Endothelial cell (in vitro differentiated cells): ENCODE data around the gene CLPTM1. TPM values are rescaled to one million over a fixed set of nuclear protein-coding genes. Genes with fewer than 3 reads are reported as not detected.

Source experiments
- DNase-seq: peaks from one replicate; pipeline ENCODE4 v3.0.0; 2021; ENCODE audit warnings: low spot score
- H3K27ac Mint-ChIP-seq: one replicate; pipeline ENCODE4 v1.8.0; 2021; ENCODE audit warnings: mixed read lengths, inconsistent platforms; ENCODE audit not compliant: unreplicated experiment
- H3K27me3 Mint-ChIP-seq: one replicate; pipeline ENCODE4 v1.8.0; 2021; ENCODE audit warnings: mild to moderate bottlenecking, moderate library complexity, mixed read lengths, inconsistent platforms; ENCODE audit not compliant: unreplicated experiment
- H3K36me3 Mint-ChIP-seq: one replicate; pipeline ENCODE4 v1.8.0; 2021; ENCODE audit warnings: mild to moderate bottlenecking, low read depth, mixed read lengths, inconsistent platforms; ENCODE audit not compliant: unreplicated experiment
- H3K4me1 Mint-ChIP-seq: one replicate; pipeline ENCODE4 v1.8.0; 2021; ENCODE audit warnings: mild to moderate bottlenecking, mixed read lengths, inconsistent platforms; ENCODE audit not compliant: unreplicated experiment
- H3K4me3 Mint-ChIP-seq: one replicate; pipeline ENCODE4 v1.8.0; 2021; ENCODE audit warnings: mild to moderate bottlenecking, mixed read lengths, inconsistent platforms; ENCODE audit not compliant: unreplicated experiment
- H3K9me3 Mint-ChIP-seq: one replicate; pipeline ENCODE4 v1.8.0; 2021; ENCODE audit warnings: mixed read lengths, inconsistent platforms; ENCODE audit not compliant: unreplicated experiment
- total RNA-seq: library from RNA; stranded (reverse); fragmentation: NEBNext Ultra II Directional; extraction: Animal tissue kit (Norgen Biotek cat#: 25700); gene quantifications from one replicate; pipeline ENCODE4 v1.2.1, GENCODE V29; 2021; ENCODE audit not compliant: unreplicated experiment
- TF ChIP-seq, protein P1 (sequence below): fragments of 200-600 bp; sonication (generic); IDR thresholded peaks from one replicate; pipeline ENCODE4 v1.5.0; 2021; ENCODE audit warnings: antibody characterized with exemption; ENCODE audit not compliant: unreplicated experiment

CLPTM1 gene
- total RNA-seq, 1 donor from 2014 or later: 144 TPM

DNA sequence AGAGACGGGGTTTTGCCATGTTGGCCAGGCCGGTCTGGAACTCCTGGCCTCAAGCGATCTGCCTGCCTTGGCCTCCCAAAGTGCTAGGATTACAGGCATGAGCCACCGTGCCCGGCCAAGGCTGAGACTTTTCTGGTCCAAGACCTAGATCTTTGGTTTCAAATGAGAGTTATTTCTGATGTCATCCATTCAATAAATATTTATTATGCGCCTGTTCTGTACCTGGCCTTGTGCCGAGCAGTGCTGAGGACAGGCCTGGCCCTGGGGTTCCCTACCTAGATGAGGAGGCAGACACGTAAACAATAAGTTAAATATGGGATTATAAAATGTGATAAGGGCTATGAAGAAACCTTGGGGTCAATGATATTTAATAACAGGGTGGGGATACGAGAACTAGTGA, 50.6 kb downstream of the CLPTM1 start:
- peaks cover 2% of the 10 kb centered on the region for H3K27me3 Mint-ChIP-seq
- no peak overlapping the region for H3K4me3 Mint-ChIP-seq
- peak overlapping the region; percentile 50 for H3K27ac Mint-ChIP-seq
- H3K4me1 Mint-ChIP-seq: no peaks in the 10 kb centered on the region
- H3K9me3 Mint-ChIP-seq: no peaks in the 10 kb centered on the region
- TF ChIP-seq, protein P1, sequence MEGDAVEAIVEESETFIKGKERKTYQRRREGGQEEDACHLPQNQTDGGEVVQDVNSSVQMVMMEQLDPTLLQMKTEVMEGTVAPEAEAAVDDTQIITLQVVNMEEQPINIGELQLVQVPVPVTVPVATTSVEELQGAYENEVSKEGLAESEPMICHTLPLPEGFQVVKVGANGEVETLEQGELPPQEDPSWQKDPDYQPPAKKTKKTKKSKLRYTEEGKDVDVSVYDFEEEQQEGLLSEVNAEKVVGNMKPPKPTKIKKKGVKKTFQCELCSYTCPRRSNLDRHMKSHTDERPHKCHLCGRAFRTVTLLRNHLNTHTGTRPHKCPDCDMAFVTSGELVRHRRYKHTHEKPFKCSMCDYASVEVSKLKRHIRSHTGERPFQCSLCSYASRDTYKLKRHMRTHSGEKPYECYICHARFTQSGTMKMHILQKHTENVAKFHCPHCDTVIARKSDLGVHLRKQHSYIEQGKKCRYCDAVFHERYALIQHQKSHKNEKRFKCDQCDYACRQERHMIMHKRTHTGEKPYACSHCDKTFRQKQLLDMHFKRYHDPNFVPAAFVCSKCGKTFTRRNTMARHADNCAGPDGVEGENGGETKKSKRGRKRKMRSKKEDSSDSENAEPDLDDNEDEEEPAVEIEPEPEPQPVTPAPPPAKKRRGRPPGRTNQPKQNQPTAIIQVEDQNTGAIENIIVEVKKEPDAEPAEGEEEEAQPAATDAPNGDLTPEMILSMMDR: no peak
- no peaks in the 10 kb centered on the region for H3K36me3 Mint-ChIP-seq
- DNase-seq: no peak

DNA sequence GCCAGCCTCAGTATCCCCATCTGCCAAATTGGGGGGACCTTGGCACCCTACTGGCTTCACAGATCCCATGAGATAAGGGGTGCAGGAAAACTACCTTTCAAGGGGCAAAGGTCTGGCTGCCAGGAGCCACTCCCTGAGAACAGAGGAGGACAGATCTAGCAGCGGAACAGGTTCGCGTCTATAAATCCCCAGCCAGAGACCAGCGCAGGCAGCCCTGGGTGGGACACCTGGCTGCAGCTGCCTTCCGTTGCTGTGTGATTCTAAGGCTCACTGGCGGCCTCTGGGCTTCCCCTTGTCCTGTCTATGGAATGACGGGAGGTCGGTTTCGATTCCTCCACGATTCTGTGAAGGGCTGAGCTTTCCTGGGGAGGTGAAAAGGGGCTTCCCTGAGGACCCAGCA, 53.4 kb downstream of the CLPTM1 start:
- Mint-ChIP-seq H3K27me3 (peaks cover 3% of the 10 kb centered on the region), H3K4me3 (no peak overlapping the region), H3K27ac (no peak overlapping the region), H3K36me3 (no peaks in the 10 kb centered on the region), H3K4me1 (no peaks in the 10 kb centered on the region), H3K9me3 (no peaks in the 10 kb centered on the region)
- TF ChIP-seq, protein P1: no peak
- no peak for DNase-seq

DNA sequence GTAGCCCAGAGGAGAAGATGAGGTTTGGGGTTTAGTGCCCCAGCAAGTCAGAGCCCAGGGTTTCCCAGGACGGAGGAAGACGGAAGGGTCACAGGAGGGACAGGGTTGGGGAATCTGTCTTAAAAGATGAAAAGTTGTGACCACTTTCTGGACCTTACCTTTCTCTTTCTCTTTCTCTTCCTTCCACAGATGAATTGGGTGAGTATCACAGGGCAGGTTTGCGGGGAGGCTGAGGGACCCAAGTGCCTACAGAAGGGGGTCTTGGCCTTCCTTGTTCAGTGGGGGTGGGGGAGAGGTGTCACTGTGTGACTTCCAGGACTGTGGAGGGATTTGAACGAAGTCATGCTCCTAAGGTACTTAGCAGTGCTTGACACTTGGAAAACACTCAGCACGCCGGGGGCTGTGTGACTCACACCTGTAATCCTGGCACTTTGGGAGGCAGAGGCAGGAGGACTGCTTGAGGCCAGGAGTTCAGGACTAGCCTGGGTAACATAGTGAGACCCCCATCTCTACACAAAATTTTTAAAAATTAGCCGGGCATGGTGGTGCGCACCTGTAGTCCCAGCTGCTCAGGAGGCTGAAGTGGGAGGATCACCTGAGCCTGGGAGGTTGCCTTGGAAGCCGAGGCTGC, 54.6 kb downstream of the CLPTM1 start:
- Mint-ChIP-seq H3K9me3 (no peaks in the 10 kb centered on the region), H3K36me3 (no peaks in the 10 kb centered on the region), H3K27me3 (peaks cover 3% of the 10 kb centered on the region), H3K4me1 (no peaks in the 10 kb centered on the region), H3K4me3 (no peak overlapping the region), H3K27ac (no peak overlapping the region)
- DNase-seq: no peak
- TF ChIP-seq, protein P1: no peak

DNA sequence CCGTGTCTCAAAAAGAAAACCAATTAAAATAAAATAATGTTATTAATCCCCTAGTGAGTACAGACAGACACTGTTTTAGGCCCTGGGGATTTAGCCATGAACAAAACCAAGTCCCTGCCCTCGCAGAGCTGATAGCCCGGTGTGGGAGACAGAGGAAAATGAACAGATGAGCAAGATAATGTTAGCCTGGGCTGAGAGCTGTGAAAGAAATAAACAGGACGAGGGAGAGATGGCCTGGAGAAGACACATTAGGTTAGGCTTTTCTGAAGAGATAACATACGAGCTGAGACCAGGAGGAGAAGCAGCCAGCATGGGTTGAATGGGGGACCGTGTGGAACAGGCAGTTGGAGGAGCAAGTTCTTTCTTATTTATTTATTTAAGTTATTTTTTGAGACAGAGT, 55.1 kb downstream of the CLPTM1 start:
- peaks cover 3% of the 10 kb centered on the region for H3K27me3 Mint-ChIP-seq
- H3K9me3 Mint-ChIP-seq: no peaks in the 10 kb centered on the region
- no peaks in the 10 kb centered on the region for H3K4me1 Mint-ChIP-seq
- H3K36me3 Mint-ChIP-seq: no peaks in the 10 kb centered on the region
- peak overlapping the region; percentile 35 for H3K4me3 Mint-ChIP-seq
- no peak for DNase-seq
- H3K27ac Mint-ChIP-seq: no peak overlapping the region
- TF ChIP-seq, protein P1: no peak

DNA sequence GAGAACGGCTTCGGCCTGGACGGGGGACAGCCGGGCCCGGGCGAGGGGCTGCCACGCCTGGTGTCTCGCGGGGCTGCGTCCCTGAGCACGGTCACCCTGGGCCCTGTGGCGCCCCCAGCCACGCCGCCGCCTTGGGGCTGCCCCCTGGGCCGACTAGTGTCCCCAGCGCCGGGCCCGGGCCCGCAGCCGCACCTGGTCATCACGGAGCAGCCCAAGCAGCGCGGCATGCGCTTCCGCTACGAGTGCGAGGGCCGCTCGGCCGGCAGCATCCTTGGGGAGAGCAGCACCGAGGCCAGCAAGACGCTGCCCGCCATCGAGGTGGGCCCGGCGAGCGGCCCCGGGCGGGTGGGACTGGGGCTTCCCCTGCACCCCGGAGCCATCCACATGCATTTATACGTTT, 56.8 kb downstream of the CLPTM1 start:
- TF ChIP-seq, protein P1: no peak
- no peaks in the 10 kb centered on the region for H3K9me3 Mint-ChIP-seq

More for the DNA sequence above, 56.8 kb downstream of the CLPTM1 start:
- Mint-ChIP-seq H3K36me3 (no peaks in the 10 kb centered on the region), H3K4me3 (no peak overlapping the region), H3K4me1 (no peaks in the 10 kb centered on the region), H3K27me3 (peaks cover 1% of the 10 kb centered on the region), H3K27ac (no peak overlapping the region)
- DNase-seq: no peak
